ENCODE data around the gene SMG7.

The SMG7 gene

GRCh38 chr1:183466781-183467180 lies 5.5 kb upstream of the SMG7 start:
- intact Hi-C loops (cut with DNase I) = no loop called here
- DNase-seq = no peak

- no peak for DNase-seq
- intact Hi-C loops (cut with DNase I) = no loop called here
Measured at GRCh38 chr1:183467687-183468086, 4.6 kb upstream of the SMG7 start.

GRCh38 chr1:183470147-183470960 lies 1.9 kb upstream of the SMG7 start:
- intact Hi-C loops (cut with DNase I) = loop anchor here (2.0 to 5.0 kb wide), 5 partner anchors 72 to 447 kb away; partner anchors contain the start of gene ARPC5
- peak; percentile 63 to 96 (median 82) for DNase-seq

GRCh38 chr1:183470961-183471742 lies 1.1 kb upstream of the SMG7 start:
- DNase-seq = peak; percentile 53 to 94 (median 67)
- intact Hi-C loops (cut with DNase I) = loop anchor here (2.0 to 5.0 kb wide), 5 partner anchors 72 to 446 kb away; partner anchors contain the start of gene ARPC5

- intact Hi-C loops (cut with DNase I) = loop anchor here (2.0 to 5.0 kb wide), 5 partner anchors 71 to 445 kb away; partner anchors contain the start of gene ARPC5
- DNase-seq = peak; percentile 94 to 99 (median 97)
Measured at GRCh38 chr1:183471743-183472487, 384 bp upstream of the SMG7 start.

GRCh38 chr1:183473217-183473536 lies 878 bp downstream of the SMG7 start:
- intact Hi-C loops (cut with DNase I) = loop anchor here (5.0 kb wide), 3 partner anchors 164 to 444 kb away; partner anchors contain the start of gene ARPC5
- DNase-seq = no peak

GRCh38 chr1:183476081-183476480 lies 3.8 kb downstream of the SMG7 start:
- DNase-seq = no peak
- intact Hi-C loops (cut with DNase I) = no loop called here

GRCh38 chr1:183477986-183478781 lies 5.9 kb downstream of the SMG7 start:
- intact Hi-C loops (cut with DNase I) = no loop called here
- no peak for DNase-seq

GRCh38 chr1:183480971-183481441 lies 8.7 kb downstream of the SMG7 start:
- intact Hi-C loops (cut with DNase I) = no loop called here
- no peak for DNase-seq

GRCh38 chr1:183483224-183483623 lies 10.9 kb downstream of the SMG7 start:
- no peak for DNase-seq
- intact Hi-C loops (cut with DNase I) = no loop called here

GRCh38 chr1:183484254-183484653 lies 12.0 kb downstream of the SMG7 start:
- intact Hi-C loops (cut with DNase I) = no loop called here

GRCh38 chr1:183484851-183485250 lies 12.6 kb downstream of the SMG7 start:
- DNase-seq = no peak
- intact Hi-C loops (cut with DNase I) = no loop called here

More at GRCh38 chr1:183484254-183484653, 12.0 kb downstream of the SMG7 start:
- DNase-seq = no peak

GRCh38 chr1:183487674-183488442 lies 15.6 kb downstream of the SMG7 start:
- intact Hi-C loops (cut with DNase I) = no loop called here
- DNase-seq = no peak

- DNase-seq = no peak
- intact Hi-C loops (cut with DNase I) = no loop called here
Measured at GRCh38 chr1:183490932-183491331, 18.6 kb downstream of the SMG7 start.

GRCh38 chr1:183493540-183494245 lies 21.4 kb downstream of the SMG7 start:
- no peak for DNase-seq
- intact Hi-C loops (cut with DNase I) = no loop called here

- intact Hi-C loops (cut with DNase I) = no loop called here
- DNase-seq = no peak
Measured at GRCh38 chr1:183495420-183495819, 23.1 kb downstream of the SMG7 start.

- DNase-seq = no peak
- intact Hi-C loops (cut with DNase I) = no loop called here
Measured at GRCh38 chr1:183497218-183497617, 24.9 kb downstream of the SMG7 start.

- DNase-seq = no peak
- intact Hi-C loops (cut with DNase I) = no loop called here
Measured at GRCh38 chr1:183498342-183498991, 26.2 kb downstream of the SMG7 start.

All from posterior cingulate gyrus (tissue), 11 donors.